ENCODE measurements around the gene CALR3.

DNA sequence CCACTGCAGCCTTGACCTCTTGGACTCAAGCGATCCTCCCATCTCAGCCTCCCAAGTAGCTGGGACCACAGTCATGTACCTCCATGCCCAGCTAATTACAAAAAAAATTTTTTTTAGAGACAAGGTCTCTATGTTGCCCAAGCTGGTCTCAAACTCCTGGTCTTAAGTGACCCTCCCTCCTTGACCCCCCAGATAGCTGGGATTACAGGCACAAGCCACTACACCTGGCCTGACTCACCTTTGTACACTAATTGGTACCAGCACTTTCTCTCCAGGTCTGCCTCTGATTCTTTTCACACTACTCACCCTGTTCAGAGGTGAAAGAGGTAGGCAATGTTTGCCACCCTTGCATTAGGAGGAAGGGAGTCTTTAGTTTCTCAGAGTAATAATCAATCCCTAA, 18.7 kb downstream of the CALR3 start:
- TF ChIP-seq, protein P1, sequence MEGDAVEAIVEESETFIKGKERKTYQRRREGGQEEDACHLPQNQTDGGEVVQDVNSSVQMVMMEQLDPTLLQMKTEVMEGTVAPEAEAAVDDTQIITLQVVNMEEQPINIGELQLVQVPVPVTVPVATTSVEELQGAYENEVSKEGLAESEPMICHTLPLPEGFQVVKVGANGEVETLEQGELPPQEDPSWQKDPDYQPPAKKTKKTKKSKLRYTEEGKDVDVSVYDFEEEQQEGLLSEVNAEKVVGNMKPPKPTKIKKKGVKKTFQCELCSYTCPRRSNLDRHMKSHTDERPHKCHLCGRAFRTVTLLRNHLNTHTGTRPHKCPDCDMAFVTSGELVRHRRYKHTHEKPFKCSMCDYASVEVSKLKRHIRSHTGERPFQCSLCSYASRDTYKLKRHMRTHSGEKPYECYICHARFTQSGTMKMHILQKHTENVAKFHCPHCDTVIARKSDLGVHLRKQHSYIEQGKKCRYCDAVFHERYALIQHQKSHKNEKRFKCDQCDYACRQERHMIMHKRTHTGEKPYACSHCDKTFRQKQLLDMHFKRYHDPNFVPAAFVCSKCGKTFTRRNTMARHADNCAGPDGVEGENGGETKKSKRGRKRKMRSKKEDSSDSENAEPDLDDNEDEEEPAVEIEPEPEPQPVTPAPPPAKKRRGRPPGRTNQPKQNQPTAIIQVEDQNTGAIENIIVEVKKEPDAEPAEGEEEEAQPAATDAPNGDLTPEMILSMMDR (IDR thresholded peaks at IDR 0.05) = no peak
- TF ChIP-seq POLR2A (IDR thresholded peaks at IDR 0.05) = no peak
